ENCODE data around the gene MEIS2.

MEIS2 gene

GRCh38 chr15:36926427-36926825 lies 173.9 kb downstream of the MEIS2 start:
- DNase-seq (ENCODE audit: low spot score), result no peak

GRCh38 chr15:36925653-36926426 lies 174.5 kb downstream of the MEIS2 start:
- no peak for DNase-seq (ENCODE audit: low spot score)

- DNase-seq (ENCODE audit: low spot score), result no peak
Measured at GRCh38 chr15:36925049-36925448, 175.3 kb downstream of the MEIS2 start.

GRCh38 chr15:36924034-36924433 lies 176.3 kb downstream of the MEIS2 start:
- no peak for DNase-seq (ENCODE audit: low spot score)

- DNase-seq (ENCODE audit: low spot score), result no peak
Measured at GRCh38 chr15:36921484-36922091, 178.8 kb downstream of the MEIS2 start.

GRCh38 chr15:36917411-36918267 lies 182.7 kb downstream of the MEIS2 start:
- DNase-seq (ENCODE audit: low spot score), result no peak

- no peak for DNase-seq (ENCODE audit: low spot score)
Measured at GRCh38 chr15:36914960-36915808, 185.2 kb downstream of the MEIS2 start.

- DNase-seq (ENCODE audit: low spot score), result no peak
Measured at GRCh38 chr15:36914466-36914865, 185.9 kb downstream of the MEIS2 start.

- DNase-seq (ENCODE audit: low spot score), result no peak
Measured at GRCh38 chr15:36912311-36912712, 188.0 kb downstream of the MEIS2 start.

- DNase-seq (ENCODE audit: low spot score), result no peak
Measured at GRCh38 chr15:36911322-36911944, 188.9 kb downstream of the MEIS2 start.

- no peak for DNase-seq (ENCODE audit: low spot score)
Measured at GRCh38 chr15:36908991-36909390, 191.4 kb downstream of the MEIS2 start.

GRCh38 chr15:36907295-36907694 lies 193.1 kb downstream of the MEIS2 start:
- no peak for DNase-seq (ENCODE audit: low spot score)

GRCh38 chr15:36905908-36906307 lies 194.4 kb downstream of the MEIS2 start:
- no peak for DNase-seq (ENCODE audit: low spot score)

GRCh38 chr15:36904715-36905114 lies 195.6 kb downstream of the MEIS2 start:
- DNase-seq (ENCODE audit: low spot score), result no peak

GRCh38 chr15:36903922-36904556 lies 196.3 kb downstream of the MEIS2 start:
- DNase-seq (ENCODE audit: low spot score), result no peak

- no peak for DNase-seq (ENCODE audit: low spot score)
Measured at GRCh38 chr15:36903195-36903594, 197.2 kb downstream of the MEIS2 start.

GRCh38 chr15:36901012-36901411 lies 199.3 kb downstream of the MEIS2 start:
- DNase-seq (ENCODE audit: low spot score), result no peak

GRCh38 chr15:36899696-36900095 lies 200.7 kb downstream of the MEIS2 start:
- no peak for DNase-seq (ENCODE audit: low spot score)

GRCh38 chr15:36898536-36899126 lies 201.7 kb downstream of the MEIS2 start:
- no peak for DNase-seq (ENCODE audit: low spot score)

GRCh38 chr15:36897834-36898233 lies 202.5 kb downstream of the MEIS2 start:
- DNase-seq (ENCODE audit: low spot score), result no peak

- no peak for DNase-seq (ENCODE audit: low spot score)
Measured at GRCh38 chr15:36896949-36897348, 203.4 kb downstream of the MEIS2 start.

All from CD4-positive, alpha-beta T cell treated with Interleukin-15 for 4 hours (primary cell).